Ovary (tissue), 3 donors: ENCODE results near the gene SRPK1.

Source experiments
- POLR2A ChIP-seq: fragments of 450-650 bp; IDR thresholded peaks from one replicate; pipeline ENCODE4 v1.6.1; 2017; ENCODE audit warnings: antibody characterized with exemption, mild to moderate bottlenecking, moderate library complexity
- TF ChIP-seq, protein P1 (sequence below), 3 donors: fragments of 450-650 bp in 2 of 3; fragments of 200-600 bp in 1 of 3; IDR thresholded peaks; one replicate each; pipeline versions ENCODE4 v1.5.1 to v1.8.0; 2016 to 2022; ENCODE audit warnings: antibody characterized with exemption in 3 of 3, mild to moderate bottlenecking in 1 of 3
- donor health status: DM: no; HTN: no; CAD: no.

DNA sequence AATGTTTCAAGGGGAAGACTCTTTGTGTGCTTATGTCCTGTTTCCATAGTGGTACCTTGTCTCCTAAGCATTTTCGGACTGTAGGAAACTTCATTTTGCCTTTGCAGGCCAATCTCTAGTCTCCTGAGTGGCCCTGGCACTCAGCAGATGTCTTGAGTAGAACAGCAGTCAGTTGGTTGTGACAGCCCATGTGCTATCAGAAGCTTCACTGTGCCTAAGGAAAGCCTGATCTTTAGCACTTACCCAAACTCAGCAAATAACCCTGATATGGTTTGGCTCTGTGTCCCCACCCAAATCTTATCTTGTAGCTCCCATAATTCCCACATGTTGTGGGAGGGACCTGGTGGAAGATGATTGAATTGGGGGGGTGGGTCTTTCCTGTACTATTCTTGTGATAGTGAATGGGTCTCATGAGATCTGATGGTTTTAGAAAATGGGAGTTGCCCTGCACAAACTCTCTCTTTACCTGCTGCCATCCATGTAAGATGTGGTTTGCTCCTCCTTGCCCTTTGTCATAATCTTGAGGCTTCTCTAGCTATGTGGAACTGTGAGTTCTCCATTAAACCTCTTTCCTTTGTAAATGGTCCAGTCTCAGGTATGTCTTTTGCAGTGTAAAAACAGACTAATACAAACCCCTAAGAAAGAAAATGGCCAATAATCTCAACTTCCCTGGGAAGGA, 15.9 kb upstream of the SRPK1 start:
- TF ChIP-seq, protein P1, sequence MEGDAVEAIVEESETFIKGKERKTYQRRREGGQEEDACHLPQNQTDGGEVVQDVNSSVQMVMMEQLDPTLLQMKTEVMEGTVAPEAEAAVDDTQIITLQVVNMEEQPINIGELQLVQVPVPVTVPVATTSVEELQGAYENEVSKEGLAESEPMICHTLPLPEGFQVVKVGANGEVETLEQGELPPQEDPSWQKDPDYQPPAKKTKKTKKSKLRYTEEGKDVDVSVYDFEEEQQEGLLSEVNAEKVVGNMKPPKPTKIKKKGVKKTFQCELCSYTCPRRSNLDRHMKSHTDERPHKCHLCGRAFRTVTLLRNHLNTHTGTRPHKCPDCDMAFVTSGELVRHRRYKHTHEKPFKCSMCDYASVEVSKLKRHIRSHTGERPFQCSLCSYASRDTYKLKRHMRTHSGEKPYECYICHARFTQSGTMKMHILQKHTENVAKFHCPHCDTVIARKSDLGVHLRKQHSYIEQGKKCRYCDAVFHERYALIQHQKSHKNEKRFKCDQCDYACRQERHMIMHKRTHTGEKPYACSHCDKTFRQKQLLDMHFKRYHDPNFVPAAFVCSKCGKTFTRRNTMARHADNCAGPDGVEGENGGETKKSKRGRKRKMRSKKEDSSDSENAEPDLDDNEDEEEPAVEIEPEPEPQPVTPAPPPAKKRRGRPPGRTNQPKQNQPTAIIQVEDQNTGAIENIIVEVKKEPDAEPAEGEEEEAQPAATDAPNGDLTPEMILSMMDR (IDR thresholded peaks at IDR 0.05) = no peak
- TF ChIP-seq POLR2A = no peak
